HG02623 (cell line): ENCODE results near the gene MECP2.

Source experiments
- ATAC-seq: cut with Tn5 transposase; IDR thresholded peaks from one replicate; pipeline ENCODE4 v1.9.1; 2021; ENCODE audit warnings: moderate library complexity; ENCODE audit not compliant: unreplicated experiment

The MECP2 gene

GRCh38 chrX:154019633-154020528 lies 77.6 kb downstream of the MECP2 start, which contains the start of gene IRAK1:
TSS of gene IRAK1 (minus strand) at chrX:154019902. CDS start at chrX:154019812, 90 bp downstream.
- ATAC-seq = peak; percentile 71

DNA sequence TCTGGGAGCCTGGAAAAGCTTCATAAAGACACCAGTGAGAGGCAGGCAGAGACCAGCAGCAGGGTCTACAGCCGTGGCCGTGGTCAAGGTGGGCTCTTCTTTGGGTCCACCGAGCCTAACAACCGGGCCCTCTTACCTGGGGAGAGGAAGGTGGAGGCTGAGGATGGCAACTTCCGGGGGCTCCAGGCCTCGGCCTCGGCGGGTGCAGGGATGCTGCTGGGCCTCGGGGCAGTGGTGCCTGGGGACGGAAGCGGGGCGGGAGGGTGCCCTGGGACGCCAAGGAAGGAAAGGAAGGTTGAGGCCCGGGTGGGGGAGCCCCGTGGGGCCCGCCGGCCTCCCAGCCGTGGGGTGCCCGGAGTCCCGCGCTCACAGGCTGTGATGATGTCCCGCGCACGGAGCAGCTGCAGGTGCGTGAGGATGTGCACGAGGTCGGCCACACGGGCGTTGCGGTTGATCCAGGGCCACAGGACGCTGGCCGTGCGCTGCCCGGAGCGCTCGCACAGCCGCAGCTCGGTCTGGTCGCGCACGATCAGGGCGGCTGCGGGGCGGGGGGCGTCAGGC lies 78.4 kb downstream of the MECP2 start:
- ATAC-seq = peak; percentile 4

GRCh38 chrX:154018518-154019060 lies 78.9 kb downstream of the MECP2 start:
- no peak for ATAC-seq

DNA sequence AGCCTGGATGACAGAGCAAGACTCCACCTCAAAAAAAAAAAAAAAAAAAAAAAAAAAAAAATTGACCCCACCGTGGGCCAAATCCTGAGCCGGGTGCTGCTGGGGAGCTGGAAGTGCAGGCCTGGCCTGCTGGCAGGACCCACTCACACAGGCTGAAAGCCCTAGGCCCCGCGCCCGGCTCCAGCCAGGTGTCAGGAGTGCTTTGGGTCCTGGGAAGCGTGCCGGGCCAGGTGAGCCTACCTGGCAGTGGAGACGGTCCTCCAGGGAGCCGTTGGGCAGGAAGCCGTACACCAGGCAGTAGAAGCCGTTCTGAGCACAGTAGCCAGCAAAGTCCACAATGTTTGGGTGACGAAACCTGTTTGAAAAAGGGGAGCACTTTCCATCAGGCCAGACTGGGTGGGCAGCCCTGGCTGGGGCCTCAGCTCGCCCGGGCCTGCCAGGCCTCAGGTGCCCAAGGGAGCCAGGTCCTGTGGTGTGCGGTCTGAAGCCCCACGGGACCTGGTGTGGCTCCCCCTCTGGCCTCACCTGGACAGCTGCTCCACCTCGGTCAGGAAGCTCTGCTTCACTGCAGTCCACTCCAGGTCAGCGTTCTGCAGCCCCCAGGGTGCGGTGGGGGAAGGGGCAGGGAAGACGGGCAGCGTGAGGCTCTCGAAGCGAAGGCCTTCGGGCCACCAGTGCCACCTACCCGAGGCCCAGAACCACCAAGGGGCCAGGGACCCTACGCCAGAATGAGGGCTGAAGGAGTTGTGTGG lies 79.6 kb downstream of the MECP2 start:
- no peak for ATAC-seq

DNA sequence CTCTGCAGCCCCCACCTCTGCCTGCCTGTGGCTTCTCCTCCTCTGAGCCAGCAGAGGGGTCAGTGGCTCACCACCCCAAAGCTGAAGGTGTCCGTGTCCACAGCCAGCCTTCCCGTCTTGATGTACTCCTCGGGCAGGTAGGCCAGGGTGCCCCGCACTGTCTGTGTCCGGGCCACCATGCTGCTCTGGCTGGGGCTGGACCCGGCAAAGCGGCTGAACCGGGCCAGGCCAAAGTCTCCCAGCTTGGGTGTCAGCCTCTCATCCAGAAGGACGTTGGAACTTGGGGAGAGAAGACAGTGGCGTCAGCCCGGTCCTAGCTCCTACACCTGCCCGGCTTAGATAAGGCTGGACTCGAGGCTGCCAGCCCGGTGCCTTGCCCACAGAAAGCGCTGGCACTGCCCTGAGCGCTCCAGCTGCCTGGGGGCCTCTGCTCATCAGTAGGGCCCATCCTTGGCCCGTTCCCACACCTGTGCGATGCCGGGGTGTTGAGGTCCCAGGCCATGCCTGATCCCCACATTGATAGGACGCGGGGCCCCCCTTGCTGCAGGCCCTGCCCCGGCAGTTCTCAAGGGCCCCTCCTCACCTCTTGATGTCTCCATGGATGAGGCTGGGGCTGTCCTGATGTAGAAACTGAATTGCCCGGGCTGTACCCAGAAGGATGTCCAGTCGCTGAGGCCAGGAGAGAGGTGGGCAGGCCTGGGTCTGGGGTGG lies 81.0 kb downstream of the MECP2 start:
- no peak for ATAC-seq

- ATAC-seq = no peak
These were observed 81.8 kb downstream of the MECP2 start for GRCh38 chrX:154015581-154016264.

DNA sequence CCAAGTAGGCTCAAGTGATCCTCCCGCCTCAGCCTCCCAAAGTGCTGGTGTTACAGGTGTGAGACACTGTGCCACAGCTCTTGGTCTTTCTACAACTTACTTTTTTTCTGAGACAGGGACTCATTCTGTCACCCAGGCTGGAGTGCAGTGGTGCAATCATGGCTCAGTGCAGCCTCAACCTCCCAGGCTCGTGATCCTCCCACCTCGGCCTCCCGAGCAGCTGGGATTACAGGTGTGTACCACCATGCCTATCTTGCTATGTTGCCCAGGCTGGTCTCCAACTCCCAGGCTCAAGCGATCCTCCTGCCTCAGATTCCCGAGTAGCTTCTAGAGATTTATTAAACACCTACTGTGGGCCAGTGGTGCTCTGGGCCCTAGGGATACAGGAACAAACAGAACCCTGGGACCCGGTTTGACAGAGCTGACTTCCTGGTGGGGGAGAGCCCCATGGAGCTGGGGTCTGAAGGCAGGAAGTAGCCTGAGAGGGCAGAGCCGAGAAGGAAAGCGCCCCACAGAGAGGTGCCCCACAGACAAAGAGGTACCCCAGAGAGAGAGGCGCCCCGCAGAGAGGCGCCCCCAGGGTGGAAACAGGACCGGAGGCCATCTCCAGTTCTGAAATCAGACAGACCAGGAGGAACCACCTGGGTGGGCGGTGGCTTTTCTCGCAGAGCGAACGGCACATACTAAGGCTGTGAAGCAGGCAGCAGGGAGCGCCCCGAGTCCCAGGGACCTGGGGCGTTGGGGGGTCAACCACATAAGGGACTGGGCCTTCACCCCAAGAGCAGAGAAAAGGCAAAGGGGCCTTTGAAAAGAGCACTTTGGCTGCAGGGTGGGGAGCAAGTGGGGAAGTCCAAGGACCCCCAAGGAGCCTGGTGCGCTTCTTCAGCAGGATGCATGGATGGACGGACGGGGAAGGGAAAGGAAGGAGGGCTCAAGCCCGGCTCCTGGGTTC lies 82.8 kb downstream of the MECP2 start:
- no peak for ATAC-seq

GRCh38 chrX:154013614-154014360 lies 83.7 kb downstream of the MECP2 start:
- ATAC-seq = no peak

DNA sequence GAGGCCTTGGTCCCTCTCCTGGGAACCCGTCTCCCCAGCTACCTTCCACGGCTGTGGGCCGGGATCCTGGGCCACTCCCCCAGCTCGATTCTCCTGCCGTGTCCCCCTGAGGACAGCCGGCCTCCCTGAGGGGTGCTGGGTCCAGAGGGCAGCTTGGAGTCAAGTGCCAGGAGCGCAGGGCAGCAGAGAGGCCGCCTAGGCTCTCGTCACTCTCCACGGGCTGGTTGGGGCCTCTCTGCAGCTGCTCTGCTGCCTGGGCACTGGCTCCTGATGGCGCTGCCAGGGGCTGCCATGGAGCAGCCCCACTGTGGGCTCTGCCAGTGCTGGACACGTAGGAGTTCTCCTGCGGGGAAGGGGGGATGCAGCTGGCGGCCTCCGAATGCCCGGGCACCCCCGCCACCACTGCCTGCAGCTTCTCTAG lies 84.5 kb downstream of the MECP2 start:
- ATAC-seq = no peak

- ATAC-seq = no peak
These were observed 85.1 kb downstream of the MECP2 start for GRCh38 chrX:154012336-154012991.

GRCh38 chrX:154011376-154012335 lies 85.9 kb downstream of the MECP2 start:
- ATAC-seq = no peak

DNA sequence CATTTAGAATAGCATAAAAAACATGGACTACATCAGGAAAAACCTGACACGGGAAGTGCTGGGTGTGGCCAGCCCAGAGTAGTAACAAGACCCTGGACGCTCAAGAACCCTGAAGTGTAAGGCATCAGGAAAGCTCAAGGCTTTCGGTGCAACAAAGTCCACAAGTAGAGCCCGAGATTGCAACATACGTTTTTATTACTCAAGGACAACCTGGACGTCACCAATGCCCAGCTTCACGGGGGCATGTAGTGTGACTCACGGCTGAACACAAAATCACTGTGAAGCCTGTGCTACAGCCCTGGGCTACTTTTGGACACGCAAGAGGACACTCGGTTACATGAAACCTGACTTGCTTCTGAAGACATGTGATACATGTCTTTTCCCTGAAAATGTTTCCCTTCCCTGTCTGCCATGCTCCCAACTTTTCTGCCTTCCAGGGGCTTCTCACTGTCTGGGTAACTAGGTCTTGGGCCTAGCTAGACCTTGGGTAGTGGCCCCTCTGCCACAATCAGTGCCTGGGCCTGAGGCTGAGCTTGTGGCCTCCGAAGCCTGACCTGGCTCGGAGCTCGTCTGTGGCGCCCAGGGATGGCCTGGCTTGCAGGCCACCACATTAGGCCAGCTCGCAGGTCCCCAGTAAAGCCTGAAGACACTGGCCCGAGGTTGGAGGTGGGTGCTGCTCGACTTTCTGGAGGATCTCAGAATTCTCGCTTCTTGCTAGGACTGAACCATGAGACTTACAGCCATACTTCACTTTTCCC lies 87.0 kb downstream of the MECP2 start:
- ATAC-seq = no peak

GRCh38 chrX:154008521-154008920 lies 89.0 kb downstream of the MECP2 start:
- no peak for ATAC-seq

GRCh38 chrX:154006947-154007346 lies 90.6 kb downstream of the MECP2 start:
- ATAC-seq = no peak

DNA sequence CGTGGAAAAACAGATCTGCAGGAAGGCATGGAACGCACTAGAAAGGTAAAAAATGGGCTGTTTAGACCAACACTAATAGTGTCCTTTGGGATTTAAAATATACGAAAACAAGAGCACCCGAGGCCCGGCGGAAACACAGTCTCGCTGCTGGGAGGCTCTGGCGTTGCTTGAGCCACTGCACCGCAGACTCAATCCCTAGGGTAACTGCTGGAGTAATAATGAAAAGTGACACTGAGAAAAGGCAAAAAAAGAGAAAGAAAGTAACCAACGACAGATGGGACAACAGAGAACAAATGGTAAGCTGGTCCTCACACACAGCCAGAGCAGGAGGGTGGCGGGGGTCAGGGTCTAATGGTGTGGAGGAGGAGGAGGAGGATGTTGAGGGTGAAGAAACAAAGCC lies 93.2 kb downstream of the MECP2 start:
- no peak for ATAC-seq

DNA sequence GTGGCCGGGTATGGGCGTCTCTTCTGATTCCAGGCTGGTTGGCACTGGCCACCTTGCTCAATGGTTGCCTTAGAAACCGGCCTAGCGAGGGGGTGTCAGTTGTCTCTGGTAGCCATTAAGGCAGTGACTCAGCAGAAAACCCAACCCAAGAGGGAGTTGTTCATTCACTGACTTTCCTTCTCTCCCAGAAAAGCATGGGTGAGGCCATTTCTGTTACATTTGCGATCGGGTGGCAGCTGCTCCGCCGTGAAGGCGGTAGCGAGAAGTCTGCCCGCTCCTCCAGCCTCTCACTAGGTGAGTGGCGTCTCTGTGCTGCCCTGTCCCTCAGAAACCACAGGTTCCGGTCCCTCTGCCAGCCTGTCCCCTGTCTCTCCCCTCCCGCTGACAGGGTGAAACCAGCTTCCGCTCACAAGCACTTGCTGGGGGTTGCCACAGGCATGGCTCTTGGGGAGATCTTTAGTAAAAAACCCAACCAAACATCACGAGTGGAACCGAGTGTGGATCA lies 95.2 kb downstream of the MECP2 start:
- no peak for ATAC-seq
